HepG2 (cell line): ENCODE measurements around the gene CDH13. TPM values are rescaled to one million over a fixed set of nuclear protein-coding genes. Genes with fewer than 3 reads are reported as not detected.

Experiments
- ISX ChIP-seq: sonication (generic); formaldehyde crosslinking; conservative IDR thresholded peaks from 2 replicates; pipeline ENCODE4 v1.5.0; 2020; ENCODE audit warnings: missing genetic modification reagents
- KDM6A ChIP-seq: IDR thresholded peaks from 2 replicates; pipeline ENCODE4 v1.6.1; 2016; ENCODE audit warnings: low read depth
- PRDM15 ChIP-seq: sonication (generic); formaldehyde crosslinking; IDR thresholded peaks from 2 replicates; pipeline ENCODE4 v1.4.0; 2020; ENCODE audit warnings: missing genetic modification reagents
- RBM39 ChIP-seq: fragments of 200-400 bp; formaldehyde crosslinking; IDR thresholded peaks from one replicate; pipeline ENCODE4 v1.6.1; 2018; ENCODE audit warnings: antibody characterized with exemption, mild to moderate bottlenecking, low read depth, low read length; ENCODE audit not compliant: poor library complexity, severe bottlenecking
- TCF12 ChIP-seq, 2 experiments: fragments of 450-650 bp in 1 of 2; sonication (generic) in 1 of 2; formaldehyde crosslinking in 1 of 2; IDR thresholded peaks; 2 replicates each; pipeline versions ENCODE4 v1.6.1 to v1.8.0; 2017 to 2022; ENCODE audit warnings: antibody characterized with exemption in 1 of 2, mild to moderate bottlenecking in 1 of 2, missing genetic modification reagents in 1 of 2, moderate library complexity in 1 of 2
- ZFP90 ChIP-seq: sonication (generic); formaldehyde crosslinking; IDR thresholded peaks from 2 replicates; pipeline ENCODE4 v1.8.0; 2022; ENCODE audit warnings: missing genetic modification reagents, mild to moderate bottlenecking, inconsistent platforms, borderline replicate concordance
- ZNF574 ChIP-seq: sonication (generic); formaldehyde crosslinking; IDR thresholded peaks from 2 replicates; pipeline ENCODE4 v1.4.0; 2020; ENCODE audit warnings: missing genetic modification reagents
- polyA plus RNA-seq, 8 experiments: library from polyadenylated mRNA; depleted of rRNA in 3 of 8; stranded (reverse) in 7 of 8; unstranded in 1 of 8; fragments of >200 nt; fragmentation: Illumina TruSeq in 4 of 8; extraction: Trizol in 4 of 8; gene quantifications; 2 replicates each; pipeline versions ENCODE4 v1.2.1 to v1.2.3, GENCODE V29; 2011 to 2016; ENCODE audit warnings: low read depth in 4 of 8, missing spikeins in 1 of 8, mixed read lengths in 1 of 8; ENCODE audit not compliant: insufficient read depth in 1 of 8
- total RNA-seq, 5 experiments: library from RNA; depleted of rRNA; stranded (reverse); fragments of >200 nt; fragmentation: Illumina TruSeq; extraction: Trizol; gene quantifications; 2 replicates each; pipeline ENCODE4 v1.2.3, GENCODE V29; 2016; ENCODE audit warnings: low read depth in 1 of 5

Gene CDH13
- total and polyA plus RNA-seq, 2 of the 13 experiments (the other 11 are each of a cell fraction or from before 2014, with no cell fraction given): not detected

GRCh38 chr16:83402967-83403366, 776.2 kb downstream of the CDH13 start (continued):
- TF ChIP-seq ZNF574 (CRISPR knock-in tag) (no peak), ZFP90 (CRISPR knock-in tag) (no peak), RBM39 (no peak), PRDM15 (no peak), ISX (CRISPR knock-in tag) (no peak), KDM6A (CRISPR knock-in tag) (no peak), TCF12 (IDR thresholded peaks at IDR 0.05) (no peak), TCF12 (CRISPR knock-in tag; IDR thresholded peaks at IDR 0.05) (no peak)
